SK-N-SH treated with all-trans-retinoic acid at 6 μM for 48 hours (cell line): ENCODE measurements around the gene ZBTB8OS.

Experiments
- ATAC-seq: fragments of 200-7000 bp; cut with Tn5 transposase; 3 replicates; pipeline ENCODE4 v1.9.1; 2020; ENCODE audit warnings: mild to moderate bottlenecking, moderate library complexity
- ARNTL ChIP-seq: fragments of 450-650 bp; formaldehyde crosslinking; IDR thresholded peaks from 2 replicates; pipeline ENCODE4 v1.5.0; 2020; ENCODE audit warnings: low read depth, mild to moderate bottlenecking, moderate library complexity, borderline replicate concordance
- BACH2 ChIP-seq: fragments of 250-450 bp; sonication (Bioruptor Pico); IDR thresholded peaks from 2 replicates; pipeline ENCODE4 v1.9.0; 2021; ENCODE audit warnings: mild to moderate bottlenecking, borderline replicate concordance
- ESRRG ChIP-seq: fragments of 250-450 bp; sonication (Bioruptor Pico); IDR thresholded peaks from 2 replicates; pipeline ENCODE4 v1.6.1; 2021; ENCODE audit warnings: mild to moderate bottlenecking
- GLIS3 ChIP-seq: fragments of 250-450 bp; sonication (Bioruptor Pico); IDR thresholded peaks from 2 replicates; pipeline ENCODE4 v1.5.0; 2020; ENCODE audit warnings: mild to moderate bottlenecking, moderate library complexity
- ISL1 ChIP-seq: fragments of 250-450 bp; sonication (Bioruptor Pico); IDR thresholded peaks from 2 replicates; pipeline ENCODE4 v2.1.2; 2022; ENCODE audit warnings: mild to moderate bottlenecking, moderate library complexity
- OSR1 ChIP-seq: fragments of 250-450 bp; sonication (Bioruptor Pico); IDR thresholded peaks from 2 replicates; pipeline ENCODE4 v1.8.0; 2022; ENCODE audit warnings: moderate library complexity, mild to moderate bottlenecking, inconsistent platforms
- PPARA ChIP-seq: fragments of 250-450 bp; sonication (Bioruptor Pico); IDR thresholded peaks from 2 replicates; pipeline ENCODE4 v1.5.0; 2020; ENCODE audit warnings: mild to moderate bottlenecking, borderline replicate concordance
- RARB ChIP-seq: fragments of 250-450 bp; sonication (Bioruptor Pico); IDR thresholded peaks from 2 replicates; pipeline ENCODE4 v1.8.0; 2021; ENCODE audit warnings: mild to moderate bottlenecking, moderate library complexity
- SNAI2 ChIP-seq: fragments of 250-450 bp; sonication (Bioruptor Pico); IDR thresholded peaks from 2 replicates; pipeline ENCODE4 v1.5.0; 2020; ENCODE audit warnings: mild to moderate bottlenecking, moderate library complexity
- TCF4 ChIP-seq: fragments of 250-450 bp; sonication (Bioruptor Pico); IDR thresholded peaks from 2 replicates; pipeline ENCODE4 v1.8.0; 2021; ENCODE audit warnings: mild to moderate bottlenecking, moderate library complexity, borderline replicate concordance
- TOX ChIP-seq: fragments of 250-450 bp; sonication (Bioruptor Pico); IDR thresholded peaks from 2 replicates; pipeline ENCODE4 v1.8.0; 2021; ENCODE audit warnings: mild to moderate bottlenecking, moderate library complexity, borderline replicate concordance
- ZC3H10 ChIP-seq: fragments of 250-450 bp; sonication (Bioruptor Pico); IDR thresholded peaks from 2 replicates; pipeline ENCODE4 v1.5.1; 2021; ENCODE audit warnings: mild to moderate bottlenecking, moderate library complexity
- ZFP3 ChIP-seq: fragments of 250-450 bp; sonication (Bioruptor Pico); IDR thresholded peaks from 2 replicates; pipeline ENCODE4 v1.5.0; 2020; ENCODE audit warnings: mild to moderate bottlenecking, moderate library complexity
- ZFP30 ChIP-seq: fragments of 450-650 bp; formaldehyde crosslinking; IDR thresholded peaks from 2 replicates; pipeline ENCODE4 v1.5.0; 2022; ENCODE audit warnings: mild to moderate bottlenecking, moderate library complexity
- ZNF565 ChIP-seq: fragments of 450-650 bp; formaldehyde crosslinking; conservative IDR thresholded peaks from 2 replicates; pipeline ENCODE4 v1.5.0; 2020; ENCODE audit warnings: low read depth, mild to moderate bottlenecking, moderate library complexity
- ZNF70 ChIP-seq: fragments of 450-650 bp; formaldehyde crosslinking; IDR thresholded peaks from 2 replicates; pipeline ENCODE4 v1.5.0; 2020; ENCODE audit warnings: mild to moderate bottlenecking, moderate library complexity
- ZNF8 ChIP-seq: fragments of 450-650 bp; formaldehyde crosslinking; IDR thresholded peaks from 2 replicates; pipeline ENCODE4 v1.5.0; 2020; ENCODE audit warnings: mild to moderate bottlenecking, moderate library complexity
- TF ChIP-seq, protein P1 (sequence below): fragments of 250-450 bp; sonication (Bioruptor Pico); IDR thresholded peaks from 2 replicates; pipeline ENCODE4 v1.5.1; 2021; ENCODE audit warnings: mild to moderate bottlenecking, moderate library complexity
- TF ChIP-seq, protein P2 (sequence below): fragments of 250-450 bp; sonication (Bioruptor Pico); IDR thresholded peaks from 2 replicates; pipeline ENCODE4 v1.8.0; 2021; ENCODE audit warnings: low read depth, mild to moderate bottlenecking, moderate library complexity, borderline replicate concordance
- TF ChIP-seq, protein P3 (sequence below): fragments of 250-450 bp; sonication (Bioruptor Pico); IDR thresholded peaks from 2 replicates; pipeline ENCODE4 v1.8.0; 2020; ENCODE audit warnings: mild to moderate bottlenecking, moderate library complexity, borderline replicate concordance

Gene ZBTB8OS

DNA sequence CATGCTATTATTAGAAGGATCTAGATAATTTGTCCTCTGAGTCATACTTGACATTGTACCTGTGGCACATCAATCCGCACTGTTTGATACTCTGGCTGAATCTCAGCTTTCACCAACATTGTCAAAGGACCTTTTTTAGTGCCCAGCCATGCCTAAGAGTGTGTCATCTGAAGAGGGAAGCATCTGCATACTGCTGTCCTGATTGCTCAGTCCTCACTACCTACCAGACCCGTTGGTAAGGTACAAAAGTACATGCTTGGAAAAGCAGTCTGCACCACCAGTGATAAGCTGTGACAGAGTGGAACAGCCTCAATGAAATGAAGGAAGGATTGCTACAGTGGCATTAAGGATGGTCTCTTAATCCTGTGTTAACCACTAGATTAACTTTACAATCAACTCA lies 35.1 kb upstream of the ZBTB8OS start:
- ATAC-seq: no peak; the same call in 2 of the 3 replicates
- TF ChIP-seq ESRRG (no peak), BACH2 (CRISPR knock-in tag) (no peak), ISL1 (CRISPR knock-in tag) (no peak), ZNF70 (no peak), ZNF8 (CRISPR knock-in tag) (no peak), PPARA (no peak)
- TF ChIP-seq, protein P1, sequence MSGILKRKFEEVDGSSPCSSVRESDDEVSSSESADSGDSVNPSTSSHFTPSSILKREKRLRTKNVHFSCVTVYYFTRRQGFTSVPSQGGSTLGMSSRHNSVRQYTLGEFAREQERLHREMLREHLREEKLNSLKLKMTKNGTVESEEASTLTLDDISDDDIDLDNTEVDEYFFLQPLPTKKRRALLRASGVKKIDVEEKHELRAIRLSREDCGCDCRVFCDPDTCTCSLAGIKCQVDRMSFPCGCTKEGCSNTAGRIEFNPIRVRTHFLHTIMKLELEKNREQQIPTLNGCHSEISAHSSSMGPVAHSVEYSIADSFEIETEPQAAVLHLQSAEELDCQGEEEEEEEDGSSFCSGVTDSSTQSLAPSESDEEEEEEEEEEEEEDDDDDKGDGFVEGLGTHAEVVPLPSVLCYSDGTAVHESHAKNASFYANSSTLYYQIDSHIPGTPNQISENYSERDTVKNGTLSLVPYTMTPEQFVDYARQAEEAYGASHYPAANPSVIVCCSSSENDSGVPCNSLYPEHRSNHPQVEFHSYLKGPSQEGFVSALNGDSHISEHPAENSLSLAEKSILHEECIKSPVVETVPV: no peak

DNA sequence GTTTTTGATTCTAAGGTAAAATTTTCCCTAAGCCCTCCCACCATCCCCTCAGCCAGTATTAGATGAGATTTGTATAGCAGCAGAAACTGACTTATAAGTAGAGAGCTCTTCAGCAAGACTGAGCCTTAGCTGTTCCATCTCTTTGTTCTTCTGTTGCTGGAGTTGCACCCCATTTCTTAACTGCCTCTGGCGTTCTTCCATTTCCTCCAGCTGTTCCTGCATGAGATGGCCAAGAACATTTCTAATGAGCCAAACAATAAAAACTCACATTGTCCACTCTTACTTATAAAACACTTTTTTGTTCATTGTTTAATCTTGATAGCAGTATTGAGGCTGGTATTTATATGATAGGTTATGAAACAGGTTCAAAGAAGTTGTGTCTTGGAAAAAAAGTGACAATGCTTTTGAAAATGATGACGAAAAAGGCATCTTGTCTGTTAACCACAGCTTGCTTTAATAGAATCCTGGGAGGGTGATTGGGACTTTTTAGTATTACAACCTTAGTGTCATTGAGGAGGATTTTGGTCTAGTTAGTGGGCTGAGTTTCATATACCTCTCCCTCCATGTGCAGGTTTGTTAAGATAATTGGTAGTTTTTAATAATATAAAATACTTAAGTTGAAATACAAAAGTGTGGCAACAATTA lies 33.9 kb upstream of the ZBTB8OS start:
- no peak for ATAC-seq
- no peak for TF ChIP-seq ZNF8 (CRISPR knock-in tag)
- TF ChIP-seq, protein P2, sequence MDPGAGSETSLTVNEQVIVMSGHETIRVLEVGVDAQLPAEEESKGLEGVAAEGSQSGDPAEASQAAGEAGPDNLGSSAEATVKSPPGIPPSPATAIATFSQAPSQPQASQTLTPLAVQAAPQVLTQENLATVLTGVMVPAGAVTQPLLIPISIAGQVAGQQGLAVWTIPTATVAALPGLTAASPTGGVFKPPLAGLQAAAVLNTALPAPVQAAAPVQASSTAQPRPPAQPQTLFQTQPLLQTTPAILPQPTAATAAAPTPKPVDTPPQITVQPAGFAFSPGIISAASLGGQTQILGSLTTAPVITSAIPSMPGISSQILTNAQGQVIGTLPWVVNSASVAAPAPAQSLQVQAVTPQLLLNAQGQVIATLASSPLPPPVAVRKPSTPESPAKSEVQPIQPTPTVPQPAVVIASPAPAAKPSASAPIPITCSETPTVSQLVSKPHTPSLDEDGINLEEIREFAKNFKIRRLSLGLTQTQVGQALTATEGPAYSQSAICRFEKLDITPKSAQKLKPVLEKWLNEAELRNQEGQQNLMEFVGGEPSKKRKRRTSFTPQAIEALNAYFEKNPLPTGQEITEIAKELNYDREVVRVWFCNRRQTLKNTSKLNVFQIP: no peak
- no peak for TF ChIP-seq ZC3H10 (CRISPR knock-in tag)
- TF ChIP-seq ZFP30 (CRISPR knock-in tag): no peak
- no peak for TF ChIP-seq RARB (CRISPR knock-in tag)
- TF ChIP-seq, protein P3, sequence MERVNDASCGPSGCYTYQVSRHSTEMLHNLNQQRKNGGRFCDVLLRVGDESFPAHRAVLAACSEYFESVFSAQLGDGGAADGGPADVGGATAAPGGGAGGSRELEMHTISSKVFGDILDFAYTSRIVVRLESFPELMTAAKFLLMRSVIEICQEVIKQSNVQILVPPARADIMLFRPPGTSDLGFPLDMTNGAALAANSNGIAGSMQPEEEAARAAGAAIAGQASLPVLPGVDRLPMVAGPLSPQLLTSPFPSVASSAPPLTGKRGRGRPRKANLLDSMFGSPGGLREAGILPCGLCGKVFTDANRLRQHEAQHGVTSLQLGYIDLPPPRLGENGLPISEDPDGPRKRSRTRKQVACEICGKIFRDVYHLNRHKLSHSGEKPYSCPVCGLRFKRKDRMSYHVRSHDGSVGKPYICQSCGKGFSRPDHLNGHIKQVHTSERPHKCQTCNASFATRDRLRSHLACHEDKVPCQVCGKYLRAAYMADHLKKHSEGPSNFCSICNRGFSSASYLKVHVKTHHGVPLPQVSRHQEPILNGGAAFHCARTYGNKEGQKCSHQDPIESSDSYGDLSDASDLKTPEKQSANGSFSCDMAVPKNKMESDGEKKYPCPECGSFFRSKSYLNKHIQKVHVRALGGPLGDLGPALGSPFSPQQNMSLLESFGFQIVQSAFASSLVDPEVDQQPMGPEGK (CRISPR knock-in tag): no peak
- TF ChIP-seq GLIS3 (CRISPR knock-in tag): no peak
- TF ChIP-seq, all 23 proteins: peak for 0

DNA sequence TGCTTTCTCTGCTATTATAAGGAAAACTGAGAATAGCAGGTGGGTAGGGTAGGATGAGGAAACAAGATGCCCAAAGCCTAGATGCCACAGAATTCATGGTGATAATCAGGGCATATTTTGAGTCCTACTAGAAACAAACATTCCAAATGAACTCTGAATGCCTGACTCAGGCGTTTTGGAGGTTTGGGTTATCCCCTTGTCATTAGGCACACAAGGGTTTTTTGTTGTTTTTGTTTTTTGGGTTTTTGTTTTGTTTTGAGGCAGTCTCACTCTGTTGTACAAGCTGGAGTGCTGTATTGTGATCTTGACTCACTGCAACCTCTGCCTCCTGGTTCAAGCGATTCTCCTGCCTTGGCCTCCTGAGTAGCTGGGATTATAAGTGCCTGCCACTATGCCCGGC lies 33.0 kb upstream of the ZBTB8OS start:
- ATAC-seq: no peak
- no peak for TF ChIP-seq ARNTL (CRISPR knock-in tag)
- no peak for TF ChIP-seq SNAI2
- TF ChIP-seq, protein P3 (CRISPR knock-in tag): no peak
- TF ChIP-seq, protein P1: no peak
- no peak for TF ChIP-seq TOX (CRISPR knock-in tag)
- TF ChIP-seq ZNF565 (CRISPR knock-in tag): no peak
- TF ChIP-seq ISL1 (CRISPR knock-in tag): no peak
- TF ChIP-seq, protein P2: no peak
- no peak for TF ChIP-seq ZNF8 (CRISPR knock-in tag)
- no peak for TF ChIP-seq GLIS3 (CRISPR knock-in tag)
- no peak for TF ChIP-seq TCF4
- no peak for TF ChIP-seq PPARA
- TF ChIP-seq ZFP30 (CRISPR knock-in tag): no peak
- no peak for TF ChIP-seq ZNF70
- TF ChIP-seq RARB (CRISPR knock-in tag): no peak
- TF ChIP-seq OSR1 (CRISPR knock-in tag): no peak
- no peak for TF ChIP-seq ZFP3 (CRISPR knock-in tag)
